ENCODE results near the gene NALCN.

NALCN gene

DNA sequence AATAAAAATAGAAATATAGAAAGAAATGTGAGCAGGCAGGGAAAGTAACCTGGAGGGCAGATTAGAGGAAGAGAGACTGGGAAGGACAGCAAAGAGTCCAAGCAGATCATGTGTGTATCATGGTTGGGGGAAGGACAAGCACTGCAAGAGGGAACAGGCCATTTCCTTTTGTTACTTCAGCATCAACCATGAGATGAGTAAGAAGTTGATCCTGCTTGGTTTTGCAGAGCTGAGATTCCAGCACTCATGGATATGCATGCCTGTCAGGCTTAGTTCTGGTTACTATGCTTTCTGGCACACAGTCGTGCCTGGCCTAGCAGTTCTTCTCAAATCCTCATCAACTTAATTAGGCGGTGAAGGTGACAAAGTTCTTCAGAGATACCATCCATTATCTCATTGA, 18.1 kb downstream of the NALCN start:
- no peak overlapping the region for H3K4me2 ChIP-seq (ENCODE audit: low read depth, low read length, poor library complexity, severe bottlenecking)
- no peaks in the 10 kb centered on the region for H3K9me2 ChIP-seq (replicated peaks; ENCODE audit: insufficient read depth, low read length)
- no peaks in the 10 kb centered on the region for H3K79me2 ChIP-seq (ENCODE audit: insufficient read depth, low read length)
- no peak overlapping the region for H2AFZ ChIP-seq (ENCODE audit: low read depth, low read length, severe bottlenecking)
- H3K9ac ChIP-seq (ENCODE audit: low read length), result no peak overlapping the region
- no peaks in the 10 kb centered on the region for H3F3A ChIP-seq (ENCODE audit: insufficient read depth)
- H3K4me3 ChIP-seq (ENCODE audit: insufficient read depth, low read length, poor library complexity, severe bottlenecking), result no peak overlapping the region
- no peaks in the 10 kb centered on the region for H4K20me1 ChIP-seq (ENCODE audit: low read depth, low read length)
- TF ChIP-seq EZH2phosphoT487 (conservative IDR thresholded peaks at IDR 0.05; ENCODE audit: low read length), result no peak
- TF ChIP-seq, protein P1, sequence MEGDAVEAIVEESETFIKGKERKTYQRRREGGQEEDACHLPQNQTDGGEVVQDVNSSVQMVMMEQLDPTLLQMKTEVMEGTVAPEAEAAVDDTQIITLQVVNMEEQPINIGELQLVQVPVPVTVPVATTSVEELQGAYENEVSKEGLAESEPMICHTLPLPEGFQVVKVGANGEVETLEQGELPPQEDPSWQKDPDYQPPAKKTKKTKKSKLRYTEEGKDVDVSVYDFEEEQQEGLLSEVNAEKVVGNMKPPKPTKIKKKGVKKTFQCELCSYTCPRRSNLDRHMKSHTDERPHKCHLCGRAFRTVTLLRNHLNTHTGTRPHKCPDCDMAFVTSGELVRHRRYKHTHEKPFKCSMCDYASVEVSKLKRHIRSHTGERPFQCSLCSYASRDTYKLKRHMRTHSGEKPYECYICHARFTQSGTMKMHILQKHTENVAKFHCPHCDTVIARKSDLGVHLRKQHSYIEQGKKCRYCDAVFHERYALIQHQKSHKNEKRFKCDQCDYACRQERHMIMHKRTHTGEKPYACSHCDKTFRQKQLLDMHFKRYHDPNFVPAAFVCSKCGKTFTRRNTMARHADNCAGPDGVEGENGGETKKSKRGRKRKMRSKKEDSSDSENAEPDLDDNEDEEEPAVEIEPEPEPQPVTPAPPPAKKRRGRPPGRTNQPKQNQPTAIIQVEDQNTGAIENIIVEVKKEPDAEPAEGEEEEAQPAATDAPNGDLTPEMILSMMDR (IDR thresholded peaks at IDR 0.05; ENCODE audit: insufficient read depth, low read length, poor library complexity, severe bottlenecking), result no peak
- H3K9me3 ChIP-seq (ENCODE audit: insufficient read depth, low read length), result no peaks in the 10 kb centered on the region
- no peaks in the 10 kb centered on the region for H3K36me3 ChIP-seq (ENCODE audit: low read length)
- no peak overlapping the region for H3K27ac ChIP-seq (ENCODE audit: low read depth, low read length)
- 0 out of 2 replicates have a peak, but pooled peaks cover under 1% of the 10 kb centered on the region for H3K27me3 ChIP-seq (ENCODE audit: low read length)

DNA sequence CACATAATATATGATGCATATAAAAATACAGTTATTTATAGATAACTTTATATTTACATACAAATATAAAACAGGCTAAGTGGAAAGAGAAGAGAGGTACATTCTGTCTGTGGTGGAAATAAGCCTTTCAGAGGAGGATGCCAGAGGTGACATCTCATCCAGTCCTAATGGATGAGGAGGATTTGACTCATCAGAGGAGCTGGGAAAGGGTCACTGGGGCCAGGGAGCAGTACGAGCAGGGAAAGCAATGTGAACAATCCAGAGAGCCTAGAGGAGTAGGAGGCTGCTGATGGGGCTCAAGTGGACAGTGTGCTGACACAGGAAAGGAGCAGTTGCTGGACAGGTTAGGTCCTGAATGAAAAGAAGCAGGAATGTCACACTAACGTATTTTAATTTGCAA, 18.6 kb downstream of the NALCN start:
- no peaks in the 10 kb centered on the region for H3K36me3 ChIP-seq (ENCODE audit: low read length)
- no peak overlapping the region for H3K4me3 ChIP-seq (ENCODE audit: insufficient read depth, low read length, poor library complexity, severe bottlenecking)
- no peaks in the 10 kb centered on the region for H3K9me3 ChIP-seq (ENCODE audit: insufficient read depth, low read length)
- H3F3A ChIP-seq (ENCODE audit: insufficient read depth), result no peaks in the 10 kb centered on the region
- H3K9ac ChIP-seq (ENCODE audit: low read length), result no peak overlapping the region
- no peak overlapping the region for H2AFZ ChIP-seq (ENCODE audit: low read depth, low read length, severe bottlenecking)
- H3K27ac ChIP-seq (ENCODE audit: low read depth, low read length), result no peak overlapping the region
- TF ChIP-seq, protein P1 (IDR thresholded peaks at IDR 0.05; ENCODE audit: insufficient read depth, low read length, poor library complexity, severe bottlenecking), result no peak
- H3K9me2 ChIP-seq (replicated peaks; ENCODE audit: insufficient read depth, low read length), result no peaks in the 10 kb centered on the region
- no peak overlapping the region for H3K4me2 ChIP-seq (ENCODE audit: low read depth, low read length, poor library complexity, severe bottlenecking)
- no peaks in the 10 kb centered on the region for H3K79me2 ChIP-seq (ENCODE audit: insufficient read depth, low read length)
- H3K27me3 ChIP-seq (ENCODE audit: low read length), result 0 out of 2 replicates have a peak, but pooled peaks cover 2% of the 10 kb centered on the region
- no peaks in the 10 kb centered on the region for H4K20me1 ChIP-seq (ENCODE audit: low read depth, low read length)

DNA sequence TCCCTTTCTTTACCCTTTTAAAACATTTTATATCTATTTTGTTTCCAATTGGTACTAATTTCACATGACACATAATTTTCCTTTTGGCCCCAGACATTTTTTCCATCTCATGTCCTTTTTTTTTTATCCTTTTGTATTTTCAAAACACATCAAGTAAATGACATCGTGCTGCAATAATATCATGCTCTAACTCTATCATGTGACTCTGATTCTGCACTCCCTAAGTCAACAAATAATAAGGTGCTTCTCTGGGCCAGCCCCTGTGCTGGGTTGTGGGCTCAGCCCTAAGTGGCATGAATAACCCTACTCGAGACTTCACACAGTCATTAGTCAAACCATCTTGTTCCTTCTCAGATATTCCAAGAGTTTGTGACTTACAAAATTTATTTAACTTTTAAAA, 21.7 kb downstream of the NALCN start:
- H3F3A ChIP-seq (ENCODE audit: insufficient read depth), result no peaks in the 10 kb centered on the region
- TF ChIP-seq, protein P1 (IDR thresholded peaks at IDR 0.05; ENCODE audit: insufficient read depth, low read length, poor library complexity, severe bottlenecking), result no peak
- TF ChIP-seq EZH2phosphoT487 (conservative IDR thresholded peaks at IDR 0.05; ENCODE audit: low read length), result no peak

More for the DNA sequence above, 21.7 kb downstream of the NALCN start:
- 0 out of 2 replicates have a peak, but pooled peaks cover 2% of the 10 kb centered on the region for H3K27me3 ChIP-seq (ENCODE audit: low read length)
- H3K9ac ChIP-seq (ENCODE audit: low read length), result no peak overlapping the region
- no peaks in the 10 kb centered on the region for H3K79me2 ChIP-seq (ENCODE audit: insufficient read depth, low read length)
- H3K4me3 ChIP-seq (ENCODE audit: insufficient read depth, low read length, poor library complexity, severe bottlenecking), result no peak overlapping the region
- H3K36me3 ChIP-seq (ENCODE audit: low read length), result no peaks in the 10 kb centered on the region
- H3K4me2 ChIP-seq (ENCODE audit: low read depth, low read length, poor library complexity, severe bottlenecking), result no peak overlapping the region
- H3K9me3 ChIP-seq (ENCODE audit: insufficient read depth, low read length), result no peaks in the 10 kb centered on the region
- H3K27ac ChIP-seq (ENCODE audit: low read depth, low read length), result no peak overlapping the region
- no peaks in the 10 kb centered on the region for H3K9me2 ChIP-seq (replicated peaks; ENCODE audit: insufficient read depth, low read length)
- H4K20me1 ChIP-seq (ENCODE audit: low read depth, low read length), result no peaks in the 10 kb centered on the region
- no peak overlapping the region for H2AFZ ChIP-seq (ENCODE audit: low read depth, low read length, severe bottlenecking)

All from SU-DHL-6 (cell line).